CD14-positive monocyte (primary cell): ENCODE data around the gene BTBD19. TPM values are rescaled to one million over a fixed set of nuclear protein-coding genes. Genes with fewer than 3 reads are reported as not detected.
A peak's percentile ranks its signal among the peaks of the same experiment; 100 is the strongest.

ENCODE experiments used
- DNase-seq, 3 donors: peaks; one replicate each; pipeline ENCODE4 v3.0.0-alpha.2; 2011 to 2022
- H2AFZ ChIP-seq: 2 replicates; pipeline ENCODE4 v1.6.0; 2012; ENCODE audit warnings: mild to moderate bottlenecking, low read depth, low read length, inconsistent platforms; ENCODE audit not compliant: insufficient read depth, poor library complexity, severe bottlenecking
- H3K27ac ChIP-seq, 2 donors: 1 replicate in 1 of 2; 2 replicates in 1 of 2; pipeline ENCODE4 v1.5.1; 2012 to 2013; ENCODE audit warnings: low read length in 2 of 2, control low read depth in 1 of 2, inconsistent platforms in 1 of 2, low read depth in 1 of 2, mild to moderate bottlenecking in 1 of 2
- H3K27me3 ChIP-seq, 2 donors: one replicate each; pipeline versions ENCODE4 v1.6.0 to v1.6.1; 2011 to 2013; ENCODE audit warnings: low read length in 2 of 2; ENCODE audit not compliant: control insufficient read depth in 2 of 2, insufficient read depth in 2 of 2
- H3K36me3 ChIP-seq, 2 donors: replicated peaks in 1 of 2; 1 replicate in 1 of 2; 2 replicates in 1 of 2; pipeline versions ENCODE4 v1.5.1 to v1.6.1; 2012 to 2013; ENCODE audit warnings: low read length in 2 of 2, control low read depth in 1 of 2, inconsistent platforms in 1 of 2, mild to moderate bottlenecking in 1 of 2; ENCODE audit not compliant: insufficient read depth in 2 of 2, control insufficient read depth in 1 of 2
- H3K4me1 ChIP-seq, 2 donors: 1 replicate in 1 of 2; 2 replicates in 1 of 2; pipeline versions ENCODE4 v1.5.1 to v1.6.1; 2012 to 2013; ENCODE audit warnings: low read length in 2 of 2, control low read depth in 1 of 2, inconsistent platforms in 1 of 2, mild to moderate bottlenecking in 1 of 2, moderate library complexity in 1 of 2; ENCODE audit not compliant: insufficient read depth in 2 of 2, control insufficient read depth in 1 of 2
- H3K4me2 ChIP-seq: replicated peaks from 2 replicates; pipeline ENCODE3; 2012; ENCODE audit warnings: low read length, moderate library complexity, mild to moderate bottlenecking; ENCODE audit not compliant: poor library complexity, severe bottlenecking; ENCODE audit errors: extremely low read depth
- H3K4me3 ChIP-seq, 3 experiments: fragments of 200-600 bp in 1 of 3; sonication (generic) in 1 of 3; replicated peaks in 1 of 3; 1 replicate in 2 of 3; 2 replicates in 1 of 3; pipeline ENCODE4 v1.5.1; 2011 to 2013; ENCODE audit warnings: low read length in 3 of 3, mild to moderate bottlenecking in 3 of 3, control low read depth in 2 of 3, low read depth in 2 of 3, inconsistent platforms in 1 of 3, moderate library complexity in 1 of 3
- H3K79me2 ChIP-seq: 2 replicates; pipeline ENCODE4 v1.6.0; 2012; ENCODE audit warnings: mild to moderate bottlenecking, control low read depth, inconsistent platforms, low read length, moderate library complexity; ENCODE audit not compliant: insufficient read depth
- H3K9ac ChIP-seq: 2 replicates; pipeline ENCODE4 v1.6.0; 2017; ENCODE audit warnings: low read length, mild to moderate bottlenecking; ENCODE audit not compliant: insufficient read depth, poor library complexity, severe bottlenecking
- H3K9me3 ChIP-seq, 2 donors: replicated peaks in 1 of 2; 1 replicate in 1 of 2; 2 replicates in 1 of 2; pipeline versions ENCODE4 v1.5.1 to v1.6.1; 2012 to 2013; ENCODE audit warnings: low read length in 2 of 2, control low read depth in 1 of 2; ENCODE audit not compliant: control insufficient read depth in 1 of 2, insufficient read depth in 1 of 2
- H4K20me1 ChIP-seq: 2 replicates; pipeline ENCODE4 v1.6.0; 2012; ENCODE audit warnings: mild to moderate bottlenecking, low read length, control low read depth, moderate library complexity; ENCODE audit not compliant: insufficient read depth
- H3K27ac Mint-ChIP-seq, 7 donors: one replicate each; pipeline ENCODE4 v1.8.0; 2020; ENCODE audit warnings: mild to moderate bottlenecking in 7 of 7, mixed read lengths in 7 of 7, moderate library complexity in 6 of 7, inconsistent platforms in 2 of 7
- H3K27me3 Mint-ChIP-seq, 3 donors: one replicate each; pipeline ENCODE4 v1.8.0; 2021 to 2022; ENCODE audit warnings: low read depth in 3 of 3, mild to moderate bottlenecking in 3 of 3, mixed read lengths in 3 of 3, moderate library complexity in 3 of 3, inconsistent platforms in 1 of 3
- H3K36me3 Mint-ChIP-seq, 2 donors: one replicate each; pipeline ENCODE4 v1.8.0; 2020; ENCODE audit warnings: mixed read lengths in 2 of 2, inconsistent platforms in 1 of 2, mild to moderate bottlenecking in 1 of 2
- H3K4me1 Mint-ChIP-seq: one replicate; pipeline ENCODE4 v1.8.0; 2020; ENCODE audit warnings: mild to moderate bottlenecking, mixed read lengths
- H3K4me3 Mint-ChIP-seq, 2 donors: one replicate each; pipeline ENCODE4 v1.8.0; 2020; ENCODE audit warnings: mild to moderate bottlenecking in 2 of 2, mixed read lengths in 2 of 2, moderate library complexity in 1 of 2
- H3K9me3 Mint-ChIP-seq, 7 donors: one replicate each; pipeline ENCODE4 v1.8.0; 2020 to 2022; ENCODE audit warnings: mixed read lengths in 7 of 7, mild to moderate bottlenecking in 6 of 7, moderate library complexity in 6 of 7, inconsistent platforms in 2 of 7
- WGBS: methylation state at CpG from one replicate; pipeline ENCODE4 v1.1.5; 2013; ENCODE audit warnings: missing lambda C conversion rate; ENCODE audit not compliant: insufficient coverage; 5-methylcytosine and 5-hydroxymethylcytosine counted together
- intact Hi-C, 2 donors: fragments of 100-400 bp; cut with micrococcal nuclease; formaldehyde crosslinking; loops; one replicate each; pipeline versions ENCODE4 v1.15.0 to v1.15.1; 2023
- polyA plus RNA-seq, 3 donors: library from polyadenylated mRNA; depleted of rRNA in 1 of 3; unstranded in 2 of 3; stranded (reverse) in 1 of 3; fragments of 300-500 nt in 2 of 3; fragments of >200 nt in 1 of 3; fragmentation: Illumina TruSeq in 2 of 3; gene quantifications; 1 replicate in 2 of 3; 2 replicates in 1 of 3; pipeline ENCODE4 v1.2.3, GENCODE V29; 2012 to 2021
- TF ChIP-seq, protein P1 (sequence below): fragments of 200-600 bp; IDR thresholded peaks from one replicate; pipeline ENCODE4 v1.8.0; 2022; ENCODE audit warnings: antibody characterized with exemption, mild to moderate bottlenecking

BTBD19 gene
- polyA plus RNA-seq, 3 donors: 0.10 to 6.3 (median 0.73) TPM

DNA sequence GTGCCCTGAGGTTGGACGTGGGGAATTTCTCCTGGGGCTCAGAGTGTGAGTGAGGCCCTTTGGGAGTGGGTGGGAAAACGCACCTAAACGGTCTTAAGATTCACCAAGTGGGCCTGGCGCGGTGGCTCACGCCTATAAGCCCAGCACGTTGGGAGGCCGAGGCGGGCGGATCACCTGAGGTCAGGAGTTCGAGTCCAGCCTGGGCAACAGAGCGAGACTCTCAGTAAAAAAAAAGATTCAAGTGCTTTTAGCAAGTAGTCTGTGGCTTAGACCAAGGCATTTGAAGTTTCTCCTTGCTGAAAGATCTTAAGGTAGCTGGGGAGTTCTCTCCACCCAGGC lies 31.6 kb upstream of the BTBD19 start:
- WGBS: 58% methylated on average over 8 of the region's 12 CpGs
- no peaks in the 10 kb centered on the region for H3K9me3 Mint-ChIP-seq
- no peaks in the 10 kb centered on the region for H3K9me3 ChIP-seq
- no peak overlapping the region for H2AFZ ChIP-seq
- H3K4me1 Mint-ChIP-seq: peaks cover 34% of the 10 kb centered on the region
- H4K20me1 ChIP-seq: peaks cover 45% of the 10 kb centered on the region
- peak overlapping the region; percentile 86 to 93 for H3K27ac ChIP-seq
- H3K27ac Mint-ChIP-seq: peak overlapping the region; percentile 92 to 100 (median 96)
- peaks cover 32 to 52% of the 10 kb centered on the region in 2 donors for H3K36me3 ChIP-seq
- peak overlapping the region in 2 of 3 experiments; percentile 86 to 90 for H3K4me3 ChIP-seq
- DNase-seq: no peak
- peak overlapping the region; percentile 86 for H3K4me2 ChIP-seq
- H3K36me3 Mint-ChIP-seq: peaks cover 44 to 53% of the 10 kb centered on the region in 2 donors
- intact Hi-C loops: loop anchor here (5.0 to 10.0 kb wide), 4 partner anchors 34 to 526 kb away; partner anchors contain the start of gene EIF2B3 (in 1 of the 2)
- H3K27me3 Mint-ChIP-seq: peaks cover 0 to 2% (median 0%) of the 10 kb centered on the region in 3 donors
- H3K79me2 ChIP-seq: peaks cover 34% of the 10 kb centered on the region
- peak overlapping the region; percentile 90 for H3K9ac ChIP-seq
- TF ChIP-seq, protein P1, sequence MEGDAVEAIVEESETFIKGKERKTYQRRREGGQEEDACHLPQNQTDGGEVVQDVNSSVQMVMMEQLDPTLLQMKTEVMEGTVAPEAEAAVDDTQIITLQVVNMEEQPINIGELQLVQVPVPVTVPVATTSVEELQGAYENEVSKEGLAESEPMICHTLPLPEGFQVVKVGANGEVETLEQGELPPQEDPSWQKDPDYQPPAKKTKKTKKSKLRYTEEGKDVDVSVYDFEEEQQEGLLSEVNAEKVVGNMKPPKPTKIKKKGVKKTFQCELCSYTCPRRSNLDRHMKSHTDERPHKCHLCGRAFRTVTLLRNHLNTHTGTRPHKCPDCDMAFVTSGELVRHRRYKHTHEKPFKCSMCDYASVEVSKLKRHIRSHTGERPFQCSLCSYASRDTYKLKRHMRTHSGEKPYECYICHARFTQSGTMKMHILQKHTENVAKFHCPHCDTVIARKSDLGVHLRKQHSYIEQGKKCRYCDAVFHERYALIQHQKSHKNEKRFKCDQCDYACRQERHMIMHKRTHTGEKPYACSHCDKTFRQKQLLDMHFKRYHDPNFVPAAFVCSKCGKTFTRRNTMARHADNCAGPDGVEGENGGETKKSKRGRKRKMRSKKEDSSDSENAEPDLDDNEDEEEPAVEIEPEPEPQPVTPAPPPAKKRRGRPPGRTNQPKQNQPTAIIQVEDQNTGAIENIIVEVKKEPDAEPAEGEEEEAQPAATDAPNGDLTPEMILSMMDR: no peak
- H3K4me1 ChIP-seq: peaks cover 23 to 31% of the 10 kb centered on the region in 2 donors
- H3K4me3 Mint-ChIP-seq: peak overlapping the region; percentile 92 to 96
- no peaks in the 10 kb centered on the region for H3K27me3 ChIP-seq

DNA sequence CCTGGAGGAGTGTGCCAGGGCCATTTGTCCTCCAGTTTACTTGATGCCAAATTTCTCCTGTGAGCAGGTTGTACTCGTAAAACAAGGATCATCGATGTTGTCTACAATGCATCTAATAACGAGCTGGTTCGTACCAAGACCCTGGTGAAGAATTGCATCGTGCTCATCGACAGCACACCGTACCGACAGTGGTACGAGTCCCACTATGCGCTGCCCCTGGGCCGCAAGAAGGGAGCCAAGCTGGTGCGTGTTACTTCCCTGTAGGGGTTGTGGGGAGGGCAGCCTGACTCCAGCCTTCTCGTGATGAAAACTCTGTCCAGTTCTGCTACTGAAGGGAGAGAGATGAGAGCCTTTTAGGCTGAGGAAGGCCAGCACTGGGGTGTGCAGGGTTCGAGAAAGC lies 30.8 kb upstream of the BTBD19 start:
- H3K36me3 Mint-ChIP-seq: peaks cover 46 to 57% of the 10 kb centered on the region in 2 donors
- Histone ChIP-seq H3K9ac (no peak overlapping the region), H2AFZ (no peak overlapping the region), H3K79me2 (peaks cover 34% of the 10 kb centered on the region), H3K4me2 (peak overlapping the region; percentile 11), H3K4me3 (no peak overlapping the region), H3K36me3 (peaks cover 32 to 54% of the 10 kb centered on the region in 2 donors), H3K9me3 (no peaks in the 10 kb centered on the region), H3K27ac (peak overlapping the region in 1 of 2 donors; percentile 93), H4K20me1 (peaks cover 45% of the 10 kb centered on the region), H3K4me1 (peaks cover 23 to 31% of the 10 kb centered on the region in 2 donors), H3K27me3 (no peaks in the 10 kb centered on the region)
- H3K4me1 Mint-ChIP-seq: peaks cover 34% of the 10 kb centered on the region
- 82% methylated on average over 13 of the region's 14 CpGs for WGBS
- peak overlapping the region in 1 of 2 donors; percentile 9 for H3K4me3 Mint-ChIP-seq
- intact Hi-C loops: loop anchor here (5.0 to 10.0 kb wide), 4 partner anchors 35 to 525 kb away; partner anchors contain the start of gene EIF2B3 (in 1 of the 2)
- H3K27ac Mint-ChIP-seq: peak overlapping the region in 6 of 7 donors; percentile 46 to 79 (median 72)
- DNase-seq: no peak
- peaks cover 0 to 3% (median 0%) of the 10 kb centered on the region in 3 donors for H3K27me3 Mint-ChIP-seq
- TF ChIP-seq, protein P1: no peak
- no peaks in the 10 kb centered on the region for H3K9me3 Mint-ChIP-seq
